ENCODE data around the gene GPC5. TPM values are rescaled to one million over a fixed set of nuclear protein-coding genes. Genes with fewer than 3 reads are reported as not detected.
"Not testable (repeated sequence)": the region's sequence is repeated elsewhere in the genome, so short reads cannot be mapped to it uniquely, and the experiment has no call there.

Gene GPC5
- total RNA-seq, 1 experiment from 2014 or later = 0.21 TPM

DNA sequence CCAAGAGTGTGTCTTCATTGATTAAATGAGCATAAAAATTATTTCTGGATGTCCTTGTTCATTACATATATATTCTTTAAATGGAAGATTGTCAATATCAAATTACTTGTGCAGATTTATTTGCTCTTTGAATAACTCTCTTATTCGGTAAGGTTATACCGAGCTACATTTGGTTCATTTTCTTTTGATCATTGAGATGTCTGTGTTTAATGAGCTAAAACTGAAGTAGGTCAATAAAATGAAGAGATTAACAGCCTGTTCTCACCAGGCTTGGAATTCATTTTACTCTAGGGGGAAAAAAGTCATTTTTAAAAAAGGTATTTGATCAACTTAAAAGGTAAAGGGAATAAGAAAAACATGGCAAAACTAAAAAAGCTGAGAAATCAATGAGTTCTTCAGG lies 10.6 kb downstream of the GPC5 start:
- CTCF ChIA-PET = no interaction called here
- no peak overlapping the region for H3K4me3 ChIP-seq (ENCODE audit: low read depth, low read length, poor library complexity, severe bottlenecking)
- no TSS peak for BruUV-seq (replicated peaks)

DNA sequence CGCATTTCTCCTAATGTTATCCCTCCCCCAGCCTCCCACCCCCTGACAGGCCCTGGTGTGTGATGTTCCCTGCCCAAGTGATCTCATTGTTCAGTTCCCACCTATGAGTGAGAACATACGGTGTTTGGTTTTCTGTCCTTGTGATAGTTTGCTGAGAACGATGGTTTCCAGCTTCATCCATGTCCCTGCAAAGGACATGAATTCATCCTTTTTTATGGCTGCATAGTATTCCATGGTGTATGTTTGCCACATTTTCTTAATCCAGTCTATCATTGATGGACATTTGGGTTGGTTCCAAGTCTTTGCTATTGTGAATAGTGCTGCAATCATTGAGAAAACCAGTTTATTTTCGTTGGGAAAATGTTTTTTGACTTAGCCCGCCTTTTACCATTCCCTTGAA lies 18.2 kb downstream of the GPC5 start:
- DNase-seq (ENCODE audit: low spot score); H3K27ac ChIP-seq (ENCODE audit: low read depth, low read length, poor library complexity, severe bottlenecking); H3K27me3 ChIP-seq (replicated peaks; ENCODE audit: insufficient read depth, low read depth, low read length, poor library complexity); POLR2A ChIA-PET (ENCODE audit: low non-redundant PET); CTCF ChIA-PET; BruUV-seq (replicated peaks); H3K36me3 ChIP-seq (ENCODE audit: insufficient read depth, low read length, poor library complexity, severe bottlenecking); intact Hi-C loops (cut with micrococcal nuclease; ENCODE audit: unreplicated experiment); H3K9me3 ChIP-seq (ENCODE audit: low read depth, low read length, poor library complexity, severe bottlenecking); H3K4me3 ChIP-seq (ENCODE audit: low read depth, low read length, poor library complexity, severe bottlenecking); H3K4me1 ChIP-seq (ENCODE audit: insufficient read depth, low read length, poor library complexity, severe bottlenecking): not testable (repeated sequence)

More for the DNA sequence above, 10.6 kb downstream of the GPC5 start:
- intact Hi-C loops (cut with micrococcal nuclease; ENCODE audit: unreplicated experiment) = loop anchor here (5.0 kb wide), 1 partner anchor 277 kb away; no protein-coding TSS in a partner anchor
- H3K9me3 ChIP-seq (ENCODE audit: low read depth, low read length, poor library complexity, severe bottlenecking) = no peaks in the 10 kb centered on the region
- no peaks in the 10 kb centered on the region for H3K27me3 ChIP-seq (replicated peaks; ENCODE audit: insufficient read depth, low read depth, low read length, poor library complexity)
- no peak for DNase-seq (ENCODE audit: low spot score)
- POLR2A ChIA-PET (ENCODE audit: low non-redundant PET) = no interaction called here
- no peak overlapping the region for H3K27ac ChIP-seq (ENCODE audit: low read depth, low read length, poor library complexity, severe bottlenecking)
- no peaks in the 10 kb centered on the region for H3K36me3 ChIP-seq (ENCODE audit: insufficient read depth, low read length, poor library complexity, severe bottlenecking)
- TF ChIP-seq, protein P1, sequence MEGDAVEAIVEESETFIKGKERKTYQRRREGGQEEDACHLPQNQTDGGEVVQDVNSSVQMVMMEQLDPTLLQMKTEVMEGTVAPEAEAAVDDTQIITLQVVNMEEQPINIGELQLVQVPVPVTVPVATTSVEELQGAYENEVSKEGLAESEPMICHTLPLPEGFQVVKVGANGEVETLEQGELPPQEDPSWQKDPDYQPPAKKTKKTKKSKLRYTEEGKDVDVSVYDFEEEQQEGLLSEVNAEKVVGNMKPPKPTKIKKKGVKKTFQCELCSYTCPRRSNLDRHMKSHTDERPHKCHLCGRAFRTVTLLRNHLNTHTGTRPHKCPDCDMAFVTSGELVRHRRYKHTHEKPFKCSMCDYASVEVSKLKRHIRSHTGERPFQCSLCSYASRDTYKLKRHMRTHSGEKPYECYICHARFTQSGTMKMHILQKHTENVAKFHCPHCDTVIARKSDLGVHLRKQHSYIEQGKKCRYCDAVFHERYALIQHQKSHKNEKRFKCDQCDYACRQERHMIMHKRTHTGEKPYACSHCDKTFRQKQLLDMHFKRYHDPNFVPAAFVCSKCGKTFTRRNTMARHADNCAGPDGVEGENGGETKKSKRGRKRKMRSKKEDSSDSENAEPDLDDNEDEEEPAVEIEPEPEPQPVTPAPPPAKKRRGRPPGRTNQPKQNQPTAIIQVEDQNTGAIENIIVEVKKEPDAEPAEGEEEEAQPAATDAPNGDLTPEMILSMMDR (conservative IDR thresholded peaks at IDR 0.05; ENCODE audit: low read depth, low read length) = no peak
- no peak for TF ChIP-seq EZH2 (IDR thresholded peaks at IDR 0.05; ENCODE audit: borderline replicate concordance, low read depth, low read length, poor library complexity, severe bottlenecking)
- no peaks in the 10 kb centered on the region for H3K4me1 ChIP-seq (ENCODE audit: insufficient read depth, low read length, poor library complexity, severe bottlenecking)

DNA sequence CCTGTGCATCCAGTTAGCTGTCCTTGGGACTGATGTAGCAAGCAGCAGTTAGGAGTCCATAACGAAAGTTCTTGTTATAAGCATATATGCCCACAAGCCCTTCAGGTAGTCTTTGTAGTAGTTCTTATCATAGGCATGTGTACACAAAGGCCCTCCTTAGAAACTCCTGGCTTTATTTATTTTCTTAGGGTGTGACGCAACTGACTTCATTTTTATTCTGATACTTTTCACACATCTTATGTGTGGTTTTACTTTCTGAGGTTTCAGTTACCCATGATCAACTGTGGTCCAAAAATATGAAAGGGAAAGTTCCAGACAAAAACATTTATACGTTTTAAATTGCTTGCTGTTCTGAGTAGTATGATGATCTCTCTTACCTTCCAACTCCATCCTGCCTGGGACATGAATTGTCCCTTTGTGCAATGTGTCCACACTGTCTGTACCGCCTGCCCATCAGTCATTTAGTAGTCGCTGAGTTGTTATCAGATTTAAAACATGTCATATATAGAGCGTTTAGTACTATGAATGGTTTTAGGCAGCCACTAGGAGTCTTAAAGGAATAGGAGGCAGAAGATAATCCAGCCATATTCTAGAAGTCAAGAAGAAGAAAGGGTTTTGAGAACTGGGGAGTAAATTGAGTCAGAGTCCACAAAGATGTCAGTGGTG lies 19.4 kb downstream of the GPC5 start:
- TF ChIP-seq EZH2 (IDR thresholded peaks at IDR 0.05; ENCODE audit: borderline replicate concordance, low read depth, low read length, poor library complexity, severe bottlenecking) = no peak
- TF ChIP-seq, protein P1 (conservative IDR thresholded peaks at IDR 0.05; ENCODE audit: low read depth, low read length) = no peak
- POLR2A ChIA-PET (ENCODE audit: low non-redundant PET) = no interaction called here

DNA sequence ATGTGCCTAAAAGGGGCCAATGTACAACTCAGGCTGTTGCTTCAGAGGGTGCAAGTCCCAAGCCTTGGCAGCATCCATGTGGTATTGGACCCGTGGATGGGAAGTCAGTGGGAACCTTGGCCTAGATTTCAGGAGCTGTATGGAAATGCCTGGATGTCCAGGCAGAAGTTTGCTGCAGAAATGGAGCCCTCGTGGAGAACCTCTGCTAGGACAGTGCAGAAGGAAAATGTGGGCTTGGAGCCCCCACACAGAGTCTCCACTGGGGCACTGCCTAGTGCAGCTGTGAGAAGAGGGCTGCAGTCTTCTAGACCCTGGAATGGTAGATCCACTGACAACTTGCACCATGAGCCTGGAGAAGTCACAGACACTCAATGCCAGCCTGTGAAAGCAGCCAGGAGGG lies 28.5 kb downstream of the GPC5 start:
- peaks cover 5% of the 10 kb centered on the region for H3K9me3 ChIP-seq (ENCODE audit: low read depth, low read length, poor library complexity, severe bottlenecking)
- POLR2A ChIA-PET (ENCODE audit: low non-redundant PET) = no interaction called here
- no peak for TF ChIP-seq EZH2 (IDR thresholded peaks at IDR 0.05; ENCODE audit: borderline replicate concordance, low read depth, low read length, poor library complexity, severe bottlenecking)
- TF ChIP-seq, protein P1 (conservative IDR thresholded peaks at IDR 0.05; ENCODE audit: low read depth, low read length) = no peak
- no peak overlapping the region for H3K27ac ChIP-seq (ENCODE audit: low read depth, low read length, poor library complexity, severe bottlenecking)
- no peaks in the 10 kb centered on the region for H3K4me1 ChIP-seq (ENCODE audit: insufficient read depth, low read length, poor library complexity, severe bottlenecking)
- no peaks in the 10 kb centered on the region for H3K36me3 ChIP-seq (ENCODE audit: insufficient read depth, low read length, poor library complexity, severe bottlenecking)
- intact Hi-C loops (cut with micrococcal nuclease; ENCODE audit: unreplicated experiment) = no loop called here
- CTCF ChIA-PET = no interaction called here
- no peak overlapping the region for H3K4me3 ChIP-seq (ENCODE audit: low read depth, low read length, poor library complexity, severe bottlenecking)
- BruUV-seq (replicated peaks) = no TSS peak
- no peak for DNase-seq (ENCODE audit: low spot score)
- no peaks in the 10 kb centered on the region for H3K27me3 ChIP-seq (replicated peaks; ENCODE audit: insufficient read depth, low read depth, low read length, poor library complexity)

More for the DNA sequence above, 19.4 kb downstream of the GPC5 start:
- no TSS peak for BruUV-seq (replicated peaks)
- DNase-seq (ENCODE audit: low spot score) = no peak
- CTCF ChIA-PET = no interaction called here
- H3K27ac ChIP-seq (ENCODE audit: low read depth, low read length, poor library complexity, severe bottlenecking) = no peak overlapping the region
- no peaks in the 10 kb centered on the region for H3K4me1 ChIP-seq (ENCODE audit: insufficient read depth, low read length, poor library complexity, severe bottlenecking)
- H3K27me3 ChIP-seq (replicated peaks; ENCODE audit: insufficient read depth, low read depth, low read length, poor library complexity) = no peaks in the 10 kb centered on the region
- H3K4me3 ChIP-seq (ENCODE audit: low read depth, low read length, poor library complexity, severe bottlenecking) = no peak overlapping the region
- H3K9me3 ChIP-seq (ENCODE audit: low read depth, low read length, poor library complexity, severe bottlenecking) = no peaks in the 10 kb centered on the region
- intact Hi-C loops (cut with micrococcal nuclease; ENCODE audit: unreplicated experiment) = no loop called here
- no peaks in the 10 kb centered on the region for H3K36me3 ChIP-seq (ENCODE audit: insufficient read depth, low read length, poor library complexity, severe bottlenecking)

DNA sequence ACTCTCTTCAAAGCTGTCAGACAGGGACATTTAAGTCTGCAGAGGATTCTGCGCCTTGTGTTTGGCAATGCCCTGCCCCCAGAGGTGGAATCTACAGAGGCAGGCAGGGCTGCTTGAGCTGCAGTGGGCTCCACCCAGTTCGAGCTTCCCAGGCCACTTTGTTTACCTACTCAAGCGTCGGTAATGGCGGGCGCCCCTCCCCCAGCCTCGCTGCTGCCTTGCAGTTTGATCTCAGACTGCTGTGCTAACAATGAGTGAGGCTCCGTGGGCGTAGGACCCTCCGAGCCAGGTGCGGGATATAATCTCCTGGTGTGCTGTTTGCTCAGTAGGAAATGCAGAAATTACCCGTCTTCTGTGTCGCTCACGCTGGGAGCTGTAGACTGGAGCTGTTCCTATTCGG lies 40.3 kb downstream of the GPC5 start:
- intact Hi-C loops (cut with micrococcal nuclease; ENCODE audit: unreplicated experiment); BruUV-seq (replicated peaks); H3K27me3 ChIP-seq (replicated peaks; ENCODE audit: insufficient read depth, low read depth, low read length, poor library complexity); H3K4me1 ChIP-seq (ENCODE audit: insufficient read depth, low read length, poor library complexity, severe bottlenecking); H3K4me3 ChIP-seq (ENCODE audit: low read depth, low read length, poor library complexity, severe bottlenecking); CTCF ChIA-PET; POLR2A ChIA-PET (ENCODE audit: low non-redundant PET); H3K36me3 ChIP-seq (ENCODE audit: insufficient read depth, low read length, poor library complexity, severe bottlenecking); DNase-seq (ENCODE audit: low spot score); H3K9me3 ChIP-seq (ENCODE audit: low read depth, low read length, poor library complexity, severe bottlenecking); H3K27ac ChIP-seq (ENCODE audit: low read depth, low read length, poor library complexity, severe bottlenecking): not testable (repeated sequence)

All from A673 (cell line).